Choroid plexus epithelial cell (primary cell): ENCODE data around the gene UBQLN4.
"Not testable (repeated sequence)": the region's sequence is repeated elsewhere in the genome, so short reads cannot be mapped to it uniquely, and the experiment has no call there.

Experiments
- DNase-seq: peaks from one replicate; pipeline ENCODE4 v3.0.0-alpha.2; 2010; ENCODE audit warnings: low read depth
- H3K4me3 ChIP-seq: 2 replicates; pipeline ENCODE4 v1.5.1; 2011; ENCODE audit warnings: low read depth, mild to moderate bottlenecking, control low read depth, low read length, moderate library complexity
- TF ChIP-seq, protein P1 (sequence below): conservative IDR thresholded peaks from 2 replicates; pipeline ENCODE4 v1.5.1; 2011; ENCODE audit warnings: low read depth, mild to moderate bottlenecking, control low read depth, inconsistent platforms, low read length, moderate library complexity

UBQLN4 gene

DNA sequence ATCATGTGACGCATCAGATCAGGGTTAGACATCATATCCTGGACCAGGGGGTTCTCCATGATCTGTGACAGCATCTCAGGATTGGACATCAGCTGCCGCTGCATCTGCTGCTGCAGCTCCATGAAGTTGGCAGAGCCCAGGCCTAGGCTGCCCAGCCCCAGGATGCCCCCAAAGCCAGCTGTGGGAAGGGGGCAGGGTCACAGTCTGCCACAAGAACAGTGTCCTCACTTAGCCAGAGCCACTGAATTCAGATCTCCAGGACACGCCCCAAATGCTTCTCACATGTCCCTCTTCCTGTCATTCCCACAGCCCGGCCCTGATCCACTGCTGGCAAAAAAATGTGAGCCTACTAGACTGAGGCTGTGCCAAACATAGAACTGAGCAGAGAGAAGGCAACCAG lies 3.2 kb downstream of the UBQLN4 start:
- no peak for DNase-seq
- H3K4me3 ChIP-seq: no peak overlapping the region
- TF ChIP-seq, protein P1, sequence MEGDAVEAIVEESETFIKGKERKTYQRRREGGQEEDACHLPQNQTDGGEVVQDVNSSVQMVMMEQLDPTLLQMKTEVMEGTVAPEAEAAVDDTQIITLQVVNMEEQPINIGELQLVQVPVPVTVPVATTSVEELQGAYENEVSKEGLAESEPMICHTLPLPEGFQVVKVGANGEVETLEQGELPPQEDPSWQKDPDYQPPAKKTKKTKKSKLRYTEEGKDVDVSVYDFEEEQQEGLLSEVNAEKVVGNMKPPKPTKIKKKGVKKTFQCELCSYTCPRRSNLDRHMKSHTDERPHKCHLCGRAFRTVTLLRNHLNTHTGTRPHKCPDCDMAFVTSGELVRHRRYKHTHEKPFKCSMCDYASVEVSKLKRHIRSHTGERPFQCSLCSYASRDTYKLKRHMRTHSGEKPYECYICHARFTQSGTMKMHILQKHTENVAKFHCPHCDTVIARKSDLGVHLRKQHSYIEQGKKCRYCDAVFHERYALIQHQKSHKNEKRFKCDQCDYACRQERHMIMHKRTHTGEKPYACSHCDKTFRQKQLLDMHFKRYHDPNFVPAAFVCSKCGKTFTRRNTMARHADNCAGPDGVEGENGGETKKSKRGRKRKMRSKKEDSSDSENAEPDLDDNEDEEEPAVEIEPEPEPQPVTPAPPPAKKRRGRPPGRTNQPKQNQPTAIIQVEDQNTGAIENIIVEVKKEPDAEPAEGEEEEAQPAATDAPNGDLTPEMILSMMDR: no peak

DNA sequence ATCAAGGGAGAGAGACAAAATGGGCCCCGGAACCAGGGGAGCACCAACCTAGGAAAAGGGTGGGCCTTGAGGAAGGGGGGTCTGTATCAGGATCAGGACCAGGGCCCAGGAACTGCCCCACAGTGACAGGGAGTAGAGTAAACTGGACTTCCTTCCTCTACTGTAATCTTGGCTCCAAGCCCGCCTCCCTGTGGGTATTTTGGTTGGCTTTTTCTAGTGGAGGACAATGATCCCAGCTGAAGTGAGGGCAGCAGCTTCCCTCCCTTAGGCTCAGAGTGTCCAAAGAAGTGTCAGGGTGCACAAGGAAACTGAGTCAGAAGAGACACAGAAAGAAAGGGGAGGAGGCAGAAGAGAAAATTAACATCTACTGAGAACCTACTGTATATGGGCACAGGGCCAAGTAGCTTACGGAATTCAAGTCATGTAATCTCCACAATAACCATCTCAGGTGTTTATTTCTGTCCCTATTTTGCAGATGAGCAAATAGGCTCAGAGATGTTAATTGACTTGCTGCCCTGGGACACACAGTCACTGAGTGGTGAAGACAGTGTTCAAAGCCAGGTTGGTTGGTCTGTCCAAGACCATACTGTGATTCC lies 4.8 kb downstream of the UBQLN4 start:
- no peak for DNase-seq
- TF ChIP-seq, protein P1: no peak
- H3K4me3 ChIP-seq: no peak overlapping the region

DNA sequence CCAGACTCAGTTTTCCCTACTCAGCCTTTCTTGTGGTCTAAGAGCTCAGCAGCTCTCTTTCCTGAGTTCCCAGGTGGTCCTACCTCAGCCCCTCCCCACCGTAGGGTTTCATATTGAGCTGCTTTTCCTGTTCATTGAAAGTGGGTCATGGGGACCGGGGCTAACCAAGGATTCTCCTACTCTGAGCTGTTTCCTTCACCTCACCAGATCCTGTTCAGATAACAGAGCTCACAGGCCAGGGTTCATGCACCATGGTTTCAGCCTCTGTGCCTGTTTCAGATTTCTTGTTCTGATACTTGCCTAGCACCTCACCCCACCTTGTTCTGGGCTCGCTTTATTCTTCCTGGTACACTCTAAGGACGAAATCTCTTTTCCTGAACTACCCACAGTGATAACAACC lies 8.5 kb downstream of the UBQLN4 start:
- TF ChIP-seq, protein P1: no peak
- no peak overlapping the region for H3K4me3 ChIP-seq
- no peak for DNase-seq

DNA sequence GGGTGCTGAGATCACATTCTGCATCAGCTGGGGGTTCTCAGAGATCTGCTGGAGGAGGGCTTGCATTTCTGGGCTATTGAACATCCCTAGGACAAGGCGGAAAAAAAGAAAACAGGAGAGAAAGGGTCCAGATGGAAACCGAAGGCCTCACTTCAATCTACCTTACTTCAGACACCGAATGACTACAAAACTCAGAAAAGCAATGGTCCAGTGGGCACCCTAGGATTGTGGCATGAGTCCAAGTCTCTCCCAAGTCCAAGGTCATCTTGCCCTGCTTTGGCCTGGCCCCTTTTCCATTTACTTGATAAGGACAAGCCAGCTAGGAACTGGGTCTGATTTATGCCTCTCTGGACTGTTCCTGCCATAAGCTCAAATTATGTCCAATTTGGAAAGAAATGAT lies 10.8 kb downstream of the UBQLN4 start:
- no peak overlapping the region for H3K4me3 ChIP-seq
- no peak for DNase-seq
- TF ChIP-seq, protein P1: no peak

DNA sequence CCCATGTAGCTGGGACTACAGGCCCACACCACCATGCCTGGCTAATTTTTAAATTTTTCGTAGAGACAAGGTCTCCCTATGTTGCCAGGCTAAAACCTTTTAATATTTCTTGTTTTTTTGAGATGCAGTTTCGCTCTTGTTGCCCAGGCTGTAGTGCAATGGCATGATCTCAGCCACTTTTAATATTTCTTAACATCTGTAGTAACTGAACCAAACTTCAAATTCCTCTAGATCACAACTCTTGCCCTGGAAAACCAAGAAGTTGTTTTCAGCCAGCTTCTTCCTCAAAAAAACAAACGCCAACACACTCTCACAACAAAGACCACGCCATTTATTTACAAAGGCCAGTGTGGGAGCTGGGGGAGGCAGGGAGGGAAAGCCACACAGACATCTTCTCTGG lies 18.6 kb downstream of the UBQLN4 start:
- DNase-seq, H3K4me3 ChIP-seq: not testable (repeated sequence)

DNA sequence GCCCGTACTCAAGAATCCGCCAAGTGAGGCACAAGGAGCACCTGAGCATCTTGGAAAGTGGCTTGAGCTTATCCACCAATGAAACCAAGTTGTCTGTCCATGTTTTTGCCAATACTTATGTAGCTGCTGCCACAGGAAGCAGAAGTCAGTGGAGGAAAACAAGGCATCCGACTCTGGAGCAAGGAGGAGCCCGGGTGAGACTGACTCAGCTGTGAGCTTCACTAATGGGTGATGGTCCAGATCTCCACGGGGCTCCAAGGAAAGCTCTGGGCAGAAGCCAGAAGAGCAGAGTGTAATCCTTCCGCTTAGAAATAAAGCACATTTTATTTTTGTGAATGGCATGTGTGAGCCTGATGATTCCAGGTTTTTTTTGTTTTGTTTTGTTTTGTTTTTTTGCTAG lies 20.6 kb downstream of the UBQLN4 start:
- TF ChIP-seq, protein P1: no peak
- peak; percentile 88 for DNase-seq
- H3K4me3 ChIP-seq: no peak overlapping the region

DNA sequence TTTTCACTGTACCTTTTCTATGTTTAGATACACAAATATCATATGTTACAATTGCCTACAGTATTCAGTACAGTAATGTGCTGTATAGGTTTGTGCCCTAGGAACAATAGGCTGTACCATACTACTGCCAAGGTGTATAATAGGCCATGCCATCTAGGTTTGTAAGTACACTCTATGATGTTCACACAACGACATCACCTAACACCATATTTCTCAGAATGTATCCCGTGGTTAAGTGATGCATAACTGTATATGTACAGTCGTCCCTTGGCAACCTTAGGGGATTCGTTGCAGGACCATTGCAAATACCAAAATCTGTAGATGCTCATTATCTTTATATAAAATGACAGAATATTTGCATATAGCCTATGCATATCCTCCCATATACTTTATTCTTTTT lies 27.0 kb downstream of the UBQLN4 start:
- DNase-seq: no peak
- TF ChIP-seq, protein P1: no peak
- no peak overlapping the region for H3K4me3 ChIP-seq
